ENCODE results near the gene NPHS1. TPM values are rescaled to one million over a fixed set of nuclear protein-coding genes. Genes with fewer than 3 reads are reported as not detected.
"Not testable (repeated sequence)": the region's sequence is repeated elsewhere in the genome, so short reads cannot be mapped to it uniquely, and the experiment has no call there.

Gene NPHS1
- total RNA-seq, 1 donor from 2014 or later: not detected

DNA sequence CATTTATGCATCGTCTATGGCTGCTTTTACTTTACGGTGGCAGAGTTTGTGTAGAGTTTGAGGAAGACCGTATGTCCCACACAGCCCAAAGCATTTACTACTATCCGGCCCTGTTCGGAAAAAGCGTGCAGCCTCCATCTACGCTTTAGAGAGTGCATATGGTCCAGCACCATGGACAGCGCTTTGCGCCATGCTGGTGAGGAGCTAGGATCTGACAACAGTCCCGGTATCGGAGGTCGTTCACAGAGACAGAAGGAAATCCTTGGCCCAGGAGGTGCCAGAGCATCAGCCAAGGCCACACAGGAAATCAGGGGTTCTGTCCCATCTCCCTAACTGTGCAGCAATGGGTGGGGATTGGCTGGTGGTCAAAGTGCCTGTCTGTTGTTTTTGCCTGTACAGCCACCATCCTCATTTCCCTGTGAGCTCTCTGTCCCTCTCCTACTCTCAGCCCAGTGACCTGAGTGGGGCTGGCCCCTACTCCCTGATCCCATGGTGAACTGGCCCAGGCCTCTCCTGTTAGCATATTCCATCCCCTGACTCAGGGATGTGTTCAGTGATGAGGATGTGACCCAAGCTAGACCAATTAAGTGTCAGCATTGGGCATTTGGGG is 23.5 kb downstream of the NPHS1 start:
- no peak for DNase-seq (ENCODE audit: low spot score)
- intact Hi-C loops (cut with DNase I): loop anchor here (10.0 kb wide), 1 partner anchor 114 kb away; the partner anchor contains the start of gene KMT2B

DNA sequence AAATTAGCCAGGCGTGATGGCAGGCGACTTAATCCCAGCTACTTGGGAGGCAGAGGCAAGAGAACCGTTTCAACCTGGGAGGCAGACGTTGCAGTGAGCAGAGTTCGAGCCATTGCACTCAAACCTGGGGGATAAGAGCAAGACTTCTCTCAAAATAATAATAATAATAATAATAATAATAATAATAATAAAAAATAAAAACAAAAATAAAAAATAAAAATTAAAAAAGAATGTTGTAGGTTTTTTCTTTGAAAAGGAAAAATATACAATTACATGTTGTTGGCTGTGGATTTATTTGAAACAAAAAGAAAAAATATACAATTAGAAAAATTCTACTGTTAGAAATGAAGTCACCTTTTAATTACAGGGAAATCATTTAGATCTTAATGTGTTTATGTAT is 28.2 kb downstream of the NPHS1 start:
- DNase-seq (ENCODE audit: low spot score): no peak
- intact Hi-C loops (cut with DNase I): loop anchor here (10.0 kb wide), 1 partner anchor 109 kb away; the partner anchor contains the start of gene KMT2B

DNA sequence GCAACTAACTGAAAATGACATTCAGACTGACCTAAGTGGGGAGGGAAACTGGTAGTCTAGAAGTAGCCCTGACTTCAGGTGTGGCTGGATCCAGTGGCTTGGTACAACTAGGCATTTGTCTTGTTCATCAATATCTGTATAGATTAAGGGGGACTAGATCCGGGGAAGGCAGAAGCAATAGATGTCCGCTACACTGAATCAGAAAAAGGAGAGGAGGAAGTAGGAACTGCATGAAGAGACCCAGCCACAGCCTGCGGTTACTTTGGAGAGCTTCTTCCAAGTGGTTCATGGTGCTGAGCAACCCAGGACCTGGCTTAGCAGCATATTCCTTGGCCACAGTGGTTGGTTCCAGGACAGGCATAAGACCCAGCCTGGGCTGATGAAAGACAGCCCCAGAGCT is 29.7 kb downstream of the NPHS1 start:
- DNase-seq (ENCODE audit: low spot score): no peak
- intact Hi-C loops (cut with DNase I): loop anchor here (10.0 kb wide), 1 partner anchor 108 kb away; the partner anchor contains the start of gene KMT2B

DNA sequence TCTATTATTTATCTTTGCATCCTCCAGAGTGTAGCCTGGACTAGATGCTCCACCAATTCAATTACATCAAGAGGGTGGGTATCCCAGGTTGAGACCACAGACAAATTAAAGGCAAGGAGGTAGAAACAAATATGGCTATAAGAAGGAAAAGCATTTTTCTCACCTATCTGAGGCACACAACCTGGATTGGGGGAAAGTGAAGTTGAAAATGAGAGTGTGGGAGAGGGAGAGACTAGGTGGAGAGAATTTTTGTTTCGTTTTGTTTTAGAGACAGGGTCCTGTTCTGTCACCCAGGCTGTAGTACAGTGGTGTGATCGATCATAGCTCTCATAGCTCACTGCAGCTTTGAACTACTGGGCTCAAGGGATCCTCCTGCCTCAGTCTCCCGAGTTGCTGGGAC is 33.9 kb downstream of the NPHS1 start:
- intact Hi-C loops (cut with DNase I): no loop called here
- no peak for DNase-seq (ENCODE audit: low spot score)

DNA sequence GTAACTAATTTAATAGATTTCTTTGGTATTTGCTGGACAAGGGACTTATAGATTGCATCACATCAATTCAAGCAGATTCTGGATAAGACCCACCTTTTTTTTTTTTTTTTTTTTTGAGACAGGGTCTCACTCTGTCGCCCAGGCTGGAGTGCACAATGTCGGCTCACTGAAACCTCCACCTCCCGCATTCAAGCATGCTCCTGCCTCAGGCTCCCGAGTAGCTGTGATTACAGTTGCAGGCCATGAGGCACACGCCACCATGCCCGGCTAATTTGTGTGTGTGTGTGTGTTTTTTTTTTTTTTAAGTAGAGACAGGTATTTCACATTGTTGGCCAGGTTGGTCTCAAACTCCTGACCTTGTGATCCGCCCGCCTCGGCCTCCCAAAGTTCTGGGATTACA is 35.5 kb downstream of the NPHS1 start:
- intact Hi-C loops (cut with DNase I): no loop called here

DNA sequence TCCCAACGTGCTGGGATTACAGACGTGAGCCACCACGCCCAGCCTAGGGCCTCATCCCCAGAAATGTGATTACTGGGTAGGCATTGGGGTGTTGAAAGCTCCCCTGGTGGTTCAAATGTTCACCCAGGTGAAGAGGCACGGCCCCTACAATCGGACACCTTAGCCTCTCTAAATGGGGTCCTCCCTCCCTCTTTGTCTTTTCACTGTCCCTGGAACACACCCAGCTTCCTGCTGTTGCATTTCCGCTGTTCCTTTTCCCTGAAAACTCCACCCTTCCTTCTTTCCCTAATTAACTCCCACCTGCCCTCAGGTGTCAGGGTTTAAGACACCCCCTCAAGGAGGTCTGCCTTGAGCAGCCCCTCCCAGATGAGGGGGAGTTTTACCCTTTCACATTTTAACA is 36.0 kb downstream of the NPHS1 start:
- intact Hi-C loops (cut with DNase I): no loop called here
- DNase-seq (ENCODE audit: low spot score): no peak

More for the DNA sequence above, 35.5 kb downstream of the NPHS1 start:
- DNase-seq (ENCODE audit: low spot score): no peak

DNA sequence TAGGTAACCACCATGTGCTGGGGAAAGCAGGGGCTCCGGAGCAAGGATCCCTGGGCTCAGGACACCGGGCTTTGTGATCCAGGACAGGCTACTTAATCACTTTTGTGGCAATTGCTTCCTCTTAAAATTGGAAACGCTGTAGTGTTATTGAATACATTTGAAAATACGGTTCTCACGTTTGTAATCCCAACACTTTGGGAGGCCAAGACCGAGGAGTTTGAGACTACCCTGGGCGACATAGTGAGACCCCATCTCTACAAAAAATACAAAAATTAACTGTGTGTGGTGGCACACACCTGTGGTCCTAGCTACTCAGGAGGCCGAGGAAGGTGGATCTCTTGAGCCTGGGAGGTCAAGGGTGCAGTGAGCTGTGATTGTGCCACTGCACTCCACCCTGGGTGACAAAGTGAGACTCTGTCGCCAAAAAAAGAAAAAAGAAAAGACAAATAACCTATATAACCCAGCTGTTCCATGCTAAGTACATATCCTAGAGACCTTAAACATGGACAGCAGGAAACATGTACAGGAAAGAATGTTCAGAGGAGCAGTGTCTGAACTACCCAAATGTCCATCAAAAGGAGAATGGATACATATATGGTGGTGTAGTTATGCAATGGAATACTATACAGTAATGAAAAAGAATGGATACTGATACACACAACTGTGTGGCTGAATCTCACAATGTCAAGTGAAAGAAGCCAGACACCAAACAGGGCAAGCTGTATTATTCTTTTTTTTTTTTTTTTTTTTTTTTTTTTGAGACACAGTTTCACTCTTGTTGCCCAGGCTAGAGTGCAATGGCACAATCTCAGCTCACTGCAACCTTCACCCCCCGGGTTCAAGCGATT is 39.0 kb downstream of the NPHS1 start:
- DNase-seq (ENCODE audit: low spot score): no peak
- intact Hi-C loops (cut with DNase I): no loop called here

DNA sequence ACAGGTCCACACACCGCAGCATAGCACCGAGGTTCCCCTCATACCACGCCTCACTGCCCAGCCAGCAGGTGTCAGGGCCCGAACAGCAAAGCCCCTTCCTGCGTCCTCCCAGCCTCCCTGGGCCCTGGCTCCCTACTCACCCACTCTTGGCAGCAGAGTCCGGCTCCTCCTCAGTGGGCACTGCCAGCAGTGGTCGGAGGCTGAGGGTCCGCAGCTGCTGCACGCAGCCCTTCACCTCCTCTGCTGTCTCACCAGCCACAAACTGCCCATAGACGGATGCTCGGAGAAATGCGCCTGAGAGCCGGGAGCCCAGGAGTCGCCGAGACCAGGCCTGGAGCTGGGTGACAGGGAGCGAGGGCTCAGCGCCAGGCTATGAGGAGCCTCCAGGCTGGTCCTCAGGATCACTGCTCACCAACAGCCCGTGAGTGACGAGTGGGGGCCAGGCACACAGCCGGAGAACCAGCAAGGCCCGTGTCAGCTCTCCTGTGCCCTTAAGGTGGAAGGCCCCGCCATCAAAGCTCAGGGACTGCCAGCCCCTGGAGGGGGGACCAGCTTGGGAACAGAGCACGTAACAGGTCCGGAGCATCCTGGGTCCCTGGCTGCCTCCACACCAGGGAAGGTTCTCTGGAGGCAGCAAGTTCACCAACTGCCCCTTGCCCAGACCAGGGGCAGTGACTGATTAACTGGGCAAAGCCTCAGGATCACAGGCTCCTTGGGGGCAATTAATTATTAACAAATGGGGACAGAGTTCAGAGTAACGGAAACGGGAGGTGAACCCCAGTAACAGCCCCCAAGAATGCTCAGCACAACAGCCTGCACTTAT is 39.9 kb downstream of the NPHS1 start, which contains the start of gene PRODH2:
TSS of gene PRODH2 (minus strand) at position 626 of the 823 bp plus-strand sequence. CDS start at position 586, 40 bp downstream.
- DNase-seq (ENCODE audit: low spot score): no peak
- intact Hi-C loops (cut with DNase I): no loop called here

DNA sequence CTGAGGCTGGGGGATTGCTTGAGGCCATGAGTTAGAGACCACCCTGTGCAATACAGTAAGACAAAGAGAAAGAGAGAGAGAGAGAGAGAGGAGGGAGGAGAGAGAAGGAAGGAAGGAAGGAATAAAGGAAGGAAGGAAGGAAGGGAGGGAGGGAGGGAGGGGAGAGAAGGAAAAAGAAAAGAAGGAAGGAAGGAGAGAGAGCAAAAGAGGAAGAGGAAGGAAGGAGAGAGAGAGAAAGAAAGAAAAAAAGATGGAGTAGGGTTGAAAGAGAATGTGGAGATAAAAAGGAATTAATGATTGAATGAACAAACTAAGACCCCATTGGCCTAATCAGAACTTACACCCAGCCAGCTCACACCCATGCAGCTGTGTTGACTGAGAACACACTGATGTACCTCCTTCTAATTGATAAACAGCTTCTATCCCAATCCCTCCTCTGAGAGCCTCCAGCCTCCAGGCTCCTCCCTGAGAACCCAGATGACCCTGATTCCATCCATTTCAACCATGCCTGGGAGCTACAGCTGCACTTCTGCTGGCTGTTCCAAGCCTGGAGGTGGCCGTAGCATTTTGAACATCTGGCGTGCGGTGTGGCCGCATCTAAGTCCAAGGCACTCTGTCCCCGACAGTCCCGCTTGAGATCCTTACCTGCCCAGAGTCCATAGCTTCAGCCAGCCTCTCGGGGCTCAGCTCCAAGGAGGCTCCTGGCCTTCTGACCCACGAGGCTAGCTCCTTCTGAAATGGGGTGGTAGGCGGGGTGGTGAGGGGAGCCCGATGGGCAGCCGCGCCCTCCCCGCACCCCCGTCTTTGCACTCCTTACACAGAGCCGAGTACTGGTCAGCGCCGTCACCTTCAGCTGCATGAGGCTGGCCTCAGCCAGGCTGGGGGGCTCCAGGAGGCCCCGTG is 40.7 kb downstream of the NPHS1 start:
- intact Hi-C loops (cut with DNase I): no loop called here
- DNase-seq (ENCODE audit: low spot score): no peak

DNA sequence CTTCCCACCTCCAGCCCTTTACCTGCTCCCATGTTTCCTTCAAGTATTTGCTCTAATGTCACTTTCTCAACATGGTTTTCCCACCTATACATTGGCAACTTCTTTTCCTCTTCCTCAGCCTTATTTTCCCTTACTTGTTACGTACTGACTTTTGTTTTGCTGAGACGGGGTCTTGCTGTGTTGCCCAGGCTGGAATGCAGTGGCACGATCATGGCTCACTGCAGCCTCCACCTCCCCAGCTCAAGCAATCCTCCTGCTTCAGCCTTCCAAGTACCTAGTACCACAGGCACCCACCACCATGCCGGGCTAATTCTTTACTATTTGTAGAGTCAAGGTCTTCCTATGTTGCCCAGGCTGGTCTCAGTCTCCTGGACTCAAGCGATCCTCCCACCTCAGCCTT is 44.7 kb downstream of the NPHS1 start:
- DNase-seq (ENCODE audit: low spot score): no peak
- intact Hi-C loops (cut with DNase I): no loop called here

DNA sequence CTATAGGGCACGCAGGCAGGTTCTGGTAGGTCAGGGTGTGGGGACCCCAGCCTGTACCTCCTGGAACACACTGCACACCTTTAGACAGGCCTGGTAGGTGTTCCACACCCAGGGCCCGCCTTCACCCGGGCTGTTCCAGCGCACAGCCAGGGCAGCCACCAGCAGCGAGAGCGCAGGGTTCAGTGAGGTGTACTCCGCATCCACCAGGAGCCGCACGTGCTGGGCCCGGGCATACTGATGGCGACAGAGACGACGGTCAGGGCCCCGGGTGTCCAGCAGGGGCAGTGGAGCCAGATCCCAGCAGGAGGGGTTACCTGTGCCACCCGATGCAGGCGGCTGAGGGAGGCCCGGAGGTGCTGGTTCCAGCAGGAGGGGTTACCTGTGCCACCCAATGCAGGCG is 45.7 kb downstream of the NPHS1 start:
- intact Hi-C loops (cut with DNase I): no loop called here
- DNase-seq (ENCODE audit: low spot score): no peak

DNA sequence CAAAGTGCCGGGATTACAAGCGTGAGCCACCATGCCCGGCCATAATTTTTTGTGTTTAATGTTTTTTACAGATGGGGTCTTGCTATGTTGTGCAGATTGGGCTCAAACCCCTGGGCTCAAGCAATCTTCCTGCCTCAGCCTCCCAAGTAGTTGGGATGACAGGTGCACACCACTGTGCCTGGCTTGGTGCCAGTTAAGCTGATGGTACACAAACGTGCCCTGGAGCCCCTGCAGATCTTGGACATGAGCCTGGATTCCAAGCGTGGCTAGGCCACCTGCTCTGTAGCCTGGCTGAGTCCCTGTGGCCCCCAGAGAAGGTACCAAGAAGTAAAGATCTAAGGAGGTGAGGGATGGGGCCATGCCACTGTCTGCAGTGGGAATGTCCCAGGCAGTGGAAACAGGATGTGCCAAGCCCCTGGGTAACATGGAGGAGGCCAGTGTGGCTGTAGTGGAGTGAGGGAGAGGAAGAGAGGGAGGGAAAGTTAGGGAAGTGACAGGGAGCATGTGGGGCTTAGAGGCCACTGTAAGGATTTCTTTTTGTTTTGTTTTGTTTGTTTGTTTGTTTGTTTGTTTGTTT is 46.7 kb downstream of the NPHS1 start:
- intact Hi-C loops (cut with DNase I): no loop called here
- DNase-seq (ENCODE audit: low spot score): no peak

DNA sequence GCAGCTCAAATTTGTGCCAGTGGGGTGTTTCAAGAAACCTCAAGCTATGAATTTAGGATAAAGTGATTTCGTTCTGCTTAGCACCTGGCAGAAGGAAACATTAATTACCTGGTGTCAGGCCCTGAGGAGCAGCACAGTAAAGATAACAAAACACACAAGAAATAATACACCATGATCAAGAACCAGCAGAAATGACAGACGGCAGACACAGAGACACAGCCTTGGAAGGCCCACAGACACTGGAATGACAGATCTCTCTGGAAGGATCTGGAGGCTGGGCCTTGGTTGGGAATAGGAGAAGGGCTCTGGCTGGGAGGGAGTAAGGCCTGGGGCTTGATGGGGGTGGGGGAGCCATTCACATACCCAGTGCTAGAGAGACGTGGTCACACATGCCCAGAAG is 50.5 kb downstream of the NPHS1 start:
- intact Hi-C loops (cut with DNase I): no loop called here
- no peak for DNase-seq (ENCODE audit: low spot score)

DNA sequence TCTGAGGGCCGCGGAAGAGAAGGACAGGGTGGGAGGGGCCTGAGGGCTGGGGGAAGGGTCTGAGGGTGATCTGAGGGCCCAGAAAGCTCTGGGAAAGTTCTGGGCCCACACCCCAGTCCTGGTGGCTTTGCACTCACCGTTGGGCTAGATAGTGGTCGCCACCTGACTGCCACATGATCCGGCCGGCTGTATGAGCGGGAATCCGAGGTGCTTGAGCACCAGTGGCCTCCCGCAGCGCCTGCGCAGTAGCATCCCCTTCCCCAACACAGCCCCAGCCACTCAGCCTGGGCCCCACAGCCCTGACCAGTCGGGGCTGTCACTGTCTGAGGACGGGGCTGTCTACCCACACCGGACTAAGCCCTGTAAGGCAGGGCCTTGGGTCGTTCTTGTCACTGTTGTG is 54.6 kb downstream of the NPHS1 start:
- intact Hi-C loops (cut with DNase I): no loop called here
- no peak for DNase-seq (ENCODE audit: low spot score)

DNA sequence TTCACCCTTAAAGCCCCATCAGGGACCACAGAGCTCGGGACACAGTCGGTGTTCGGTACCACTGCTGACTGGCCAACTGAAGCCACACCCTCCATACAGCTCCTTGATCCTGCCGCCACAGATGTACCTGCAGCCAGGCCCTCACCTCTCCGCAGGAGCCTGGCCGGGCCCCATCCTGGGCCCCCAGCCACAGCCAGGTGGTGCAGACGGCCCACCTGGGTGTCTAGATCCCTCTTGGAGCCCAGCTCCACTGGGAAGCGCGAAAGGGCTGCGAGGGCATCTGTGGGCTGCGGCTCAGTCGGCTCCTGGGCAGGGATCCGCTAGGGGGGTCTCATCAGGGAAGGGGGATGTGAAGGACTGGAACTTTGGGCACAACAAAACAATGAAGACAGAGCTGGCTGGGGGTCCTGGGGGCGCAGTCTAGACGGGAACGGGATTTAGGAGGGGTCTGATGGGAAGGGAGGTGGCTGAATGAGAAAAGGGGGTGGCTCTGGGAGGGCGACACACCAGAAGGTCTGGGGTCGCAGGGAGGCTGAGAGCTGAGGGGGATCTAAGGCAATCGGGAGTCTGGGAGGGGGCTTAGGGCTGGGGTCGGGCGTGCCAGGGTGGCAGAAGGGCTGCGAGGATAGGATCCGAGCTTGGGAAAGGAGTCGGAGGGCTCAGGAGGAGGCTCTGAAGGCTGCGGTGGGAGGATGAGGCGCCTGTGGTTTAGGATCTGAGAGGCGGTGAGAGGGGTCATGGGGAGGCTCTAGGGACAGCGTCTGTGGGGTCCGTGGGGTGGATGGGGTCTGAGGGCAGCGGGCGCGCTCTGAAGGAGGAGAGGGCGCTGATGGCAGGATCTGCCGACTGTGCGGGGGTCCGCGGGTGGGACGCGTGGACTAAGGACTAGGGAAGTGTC is 55.4 kb downstream of the NPHS1 start:
- no peak for DNase-seq (ENCODE audit: low spot score)
- intact Hi-C loops (cut with DNase I): no loop called here

DNA sequence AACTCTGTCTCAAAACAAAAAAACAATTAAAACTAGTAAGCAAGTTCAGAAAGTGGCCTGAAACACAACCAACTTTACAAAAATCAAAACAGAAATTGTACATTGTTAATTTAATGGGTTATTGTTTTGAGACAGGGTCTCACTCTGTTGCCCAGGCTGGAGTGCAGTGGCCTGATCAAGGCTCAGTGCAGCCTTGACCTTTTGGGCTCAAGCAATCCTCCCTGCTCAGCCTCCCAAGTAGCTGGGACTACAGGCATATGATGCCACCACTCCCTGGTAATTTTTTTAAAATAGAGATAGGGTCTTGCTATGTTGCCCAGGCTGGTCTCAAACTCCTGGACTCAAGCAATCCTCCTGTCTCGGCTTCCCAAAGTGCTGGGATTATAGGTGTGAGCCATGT is 56.7 kb downstream of the NPHS1 start:
- intact Hi-C loops (cut with DNase I); DNase-seq (ENCODE audit: low spot score): not testable (repeated sequence)

DNA sequence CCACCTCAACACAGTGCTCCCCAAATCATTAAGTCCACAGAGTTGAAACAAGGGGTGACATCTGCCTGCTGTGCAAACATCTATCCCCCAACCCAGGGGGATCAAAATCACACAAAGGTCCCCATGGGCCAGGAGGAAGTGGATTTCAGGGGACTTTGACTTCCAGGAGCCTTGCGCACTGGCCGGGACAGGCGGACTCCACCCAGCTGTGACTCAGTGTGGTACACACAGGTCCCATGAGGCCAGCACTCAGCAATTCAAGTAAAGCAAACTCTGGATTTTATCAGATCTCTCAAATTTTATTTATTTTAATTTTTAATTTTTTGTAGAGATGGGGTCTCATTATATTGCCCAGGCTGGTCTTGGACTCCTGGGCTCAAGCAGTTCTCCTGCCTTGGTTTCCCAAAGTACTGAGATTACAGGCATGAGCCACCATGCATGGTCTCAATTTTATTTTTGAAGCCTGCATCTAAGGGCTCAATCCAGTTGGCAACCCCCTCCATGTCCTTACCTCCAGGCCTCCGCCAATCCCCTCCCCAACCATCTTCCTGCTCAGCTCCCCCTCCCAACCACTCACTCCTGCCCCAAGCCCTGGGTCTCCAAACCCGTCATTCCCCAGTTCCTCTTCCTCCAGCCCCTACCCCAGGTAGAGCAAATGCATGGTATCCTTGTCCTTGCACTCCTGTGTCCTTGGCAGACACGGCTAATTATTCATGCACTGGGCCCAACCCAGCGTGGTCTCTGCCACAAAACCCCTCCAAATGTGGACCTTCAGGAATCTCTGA is 58.7 kb downstream of the NPHS1 start:
- no peak for DNase-seq (ENCODE audit: low spot score)
- intact Hi-C loops (cut with DNase I): no loop called here
